HG02970 (cell line): ENCODE results near the gene GUCY1A2.
"Not testable (repeated sequence)": the region's sequence is repeated elsewhere in the genome, so short reads cannot be mapped to it uniquely, and the experiment has no call there.

ENCODE experiments used
- ATAC-seq: cut with Tn5 transposase; IDR thresholded peaks from one replicate; pipeline ENCODE4 v1.9.1; 2021; ENCODE audit warnings: mild to moderate bottlenecking, moderate library complexity, moderate number of reproducible peaks; ENCODE audit not compliant: unreplicated experiment, low FRiP score

The GUCY1A2 gene

GRCh38 chr11:107018219-107018901 is at the start of gene GUCY1A2:
GUCY1A2 (minus strand) TSS chr11:107018476; CDS start chr11:107018055, 421 bp downstream.
- ATAC-seq = peak; percentile 25

GRCh38 chr11:107054391-107054790 is 36.1 kb upstream of the GUCY1A2 start:
- no peak for ATAC-seq

GRCh38 chr11:107051332-107051731 is 33.1 kb upstream of the GUCY1A2 start:
- not testable (repeated sequence) for ATAC-seq

- ATAC-seq = not testable (repeated sequence)
These were observed 32.6 kb upstream of the GUCY1A2 start for GRCh38 chr11:107050899-107051298.

- ATAC-seq = no peak
These were observed 31.8 kb upstream of the GUCY1A2 start for GRCh38 chr11:107050121-107050520.

GRCh38 chr11:107044503-107044902 is 26.2 kb upstream of the GUCY1A2 start:
- no peak for ATAC-seq

- ATAC-seq = no peak
These were observed 25.1 kb upstream of the GUCY1A2 start for GRCh38 chr11:107043242-107044006.

- no peak for ATAC-seq
These were observed 24.5 kb upstream of the GUCY1A2 start for GRCh38 chr11:107042748-107043147.

GRCh38 chr11:107041088-107041444 is 22.8 kb upstream of the GUCY1A2 start:
- ATAC-seq = no peak

- no peak for ATAC-seq
These were observed 22.3 kb upstream of the GUCY1A2 start for GRCh38 chr11:107040433-107041087.

- ATAC-seq = no peak
These were observed 7.4 kb upstream of the GUCY1A2 start for GRCh38 chr11:107025673-107026072.

- ATAC-seq = no peak
These were observed 2.3 kb upstream of the GUCY1A2 start for GRCh38 chr11:107020594-107020993.

- no peak for ATAC-seq
These were observed 722 bp upstream of the GUCY1A2 start for GRCh38 chr11:107018902-107019493.

GRCh38 chr11:107017433-107018218 is 650 bp downstream of the GUCY1A2 start:
- ATAC-seq = peak; percentile 63

- ATAC-seq = no peak
These were observed 1.2 kb downstream of the GUCY1A2 start for GRCh38 chr11:107017104-107017432.

- ATAC-seq = no peak
These were observed 3.4 kb downstream of the GUCY1A2 start for GRCh38 chr11:107014871-107015270.

- no peak for ATAC-seq
These were observed 6.3 kb downstream of the GUCY1A2 start for GRCh38 chr11:107011977-107012376.

- no peak for ATAC-seq
These were observed 9.1 kb downstream of the GUCY1A2 start for GRCh38 chr11:107009190-107009589.

- no peak for ATAC-seq
These were observed 12.0 kb downstream of the GUCY1A2 start for GRCh38 chr11:107006076-107006833.

GRCh38 chr11:106999196-106999595 is 19.1 kb downstream of the GUCY1A2 start:
- ATAC-seq = no peak
